B cell (primary cell): ENCODE results near the gene PEA15.

Source experiments
- CTCF ChIP-seq: fragments of 200-600 bp; IDR thresholded peaks from one replicate; pipeline ENCODE4 v1.8.0; 2022; ENCODE audit warnings: antibody characterized with exemption, mild to moderate bottlenecking
- EZH2 ChIP-seq: IDR thresholded peaks from 2 replicates; pipeline ENCODE4 v1.6.1; 2012; ENCODE audit warnings: borderline replicate concordance, low read depth, mild to moderate bottlenecking, moderate library complexity, low read length; ENCODE audit not compliant: insufficient read depth, poor library complexity, severe bottlenecking

GRCh38 chr1:160206421-160207117 lies 1.4 kb downstream of the PEA15 start:
- TF ChIP-seq CTCF: no peak
- no peak for TF ChIP-seq EZH2
